Common myeloid progenitor, CD34-positive (primary cell): ENCODE data around the gene RMND5A.

ENCODE experiments used
- CTCF ChIA-PET: fragments of 350-600 bp; sonication (Branson Sonifier 250); formaldehyde crosslinking; loops from one replicate; lab custom pipeline; 2021; ENCODE audit warnings: antibody characterized with exemption; lab: Charles Lee
- POLR2A ChIA-PET: fragments of 350-600 bp; sonication (Branson Sonifier 250); formaldehyde crosslinking; loops from one replicate; lab custom pipeline; 2021; ENCODE audit warnings: antibody characterized with exemption; lab: Charles Lee
- DNase-seq, 3 donors: peaks; one replicate each; pipeline versions ENCODE4 v3.0.0 to v3.0.0-alpha.2; 2013
- H3K27ac ChIP-seq, 2 experiments: 1 replicate in 1 of 2; 2 replicates in 1 of 2; pipeline ENCODE4 v1.7.0; 2013; ENCODE audit warnings: inconsistent platforms in 2 of 2, low read length in 2 of 2, mild to moderate bottlenecking in 2 of 2, low read depth in 1 of 2, moderate library complexity in 1 of 2; ENCODE audit not compliant: severe bottlenecking in 2 of 2, insufficient read depth in 1 of 2, poor library complexity in 1 of 2
- H3K27me3 ChIP-seq, 5 experiments: replicated peaks in 2 of 5; 1 replicate in 3 of 5; 2 replicates in 2 of 5; pipeline versions ENCODE4 v1.6.1 to v1.7.0; 2013; ENCODE audit warnings: low read length in 4 of 5, mild to moderate bottlenecking in 2 of 5, moderate library complexity in 2 of 5, inconsistent platforms in 1 of 5; ENCODE audit not compliant: insufficient read depth in 5 of 5, control insufficient read depth in 4 of 5
- H3K36me3 ChIP-seq, 4 experiments: 1 replicate in 2 of 4; 2 replicates in 2 of 4; pipeline versions ENCODE4 v1.6.1 to v1.7.0; 2013; ENCODE audit warnings: low read length in 3 of 4, control low read depth in 1 of 4, mild to moderate bottlenecking in 1 of 4; ENCODE audit not compliant: control insufficient read depth in 4 of 4, insufficient read depth in 4 of 4
- H3K4me1 ChIP-seq, 4 experiments: 1 replicate in 3 of 4; 2 replicates in 1 of 4; pipeline versions ENCODE4 v1.6.1 to v1.7.1; 2013; ENCODE audit warnings: low read length in 3 of 4, mild to moderate bottlenecking in 3 of 4, control low read depth in 1 of 4, inconsistent platforms in 1 of 4, moderate library complexity in 1 of 4; ENCODE audit not compliant: control insufficient read depth in 4 of 4, insufficient read depth in 4 of 4; ENCODE audit errors: control extremely low read depth in 1 of 4
- H3K4me3 ChIP-seq, 7 experiments: 1 replicate in 4 of 7; 2 replicates in 3 of 7; pipeline versions ENCODE4 v1.5.1 to v1.7.0; 2013; ENCODE audit warnings: mild to moderate bottlenecking in 7 of 7, low read length in 6 of 7, moderate library complexity in 6 of 7, inconsistent platforms in 2 of 7, low read depth in 2 of 7, control low read depth in 1 of 7; ENCODE audit not compliant: insufficient read depth in 4 of 7, control insufficient read depth in 1 of 7; ENCODE audit errors: extremely low read depth in 1 of 7
- H3K9me3 ChIP-seq, 5 experiments: 1 replicate in 4 of 5; 2 replicates in 1 of 5; pipeline versions ENCODE4 v1.6.1 to v1.7.1; 2013; ENCODE audit warnings: low read length in 4 of 5, mild to moderate bottlenecking in 2 of 5, inconsistent platforms in 1 of 5, low read depth in 1 of 5, moderate library complexity in 1 of 5; ENCODE audit not compliant: control insufficient read depth in 4 of 5, insufficient read depth in 2 of 5; ENCODE audit errors: control extremely low read depth in 1 of 5
- WGBS: methylation state at CpG from one replicate; pipeline ENCODE4 v1.1.5; 2013; ENCODE audit not compliant: insufficient coverage; 5-methylcytosine and 5-hydroxymethylcytosine counted together

Gene RMND5A

DNA sequence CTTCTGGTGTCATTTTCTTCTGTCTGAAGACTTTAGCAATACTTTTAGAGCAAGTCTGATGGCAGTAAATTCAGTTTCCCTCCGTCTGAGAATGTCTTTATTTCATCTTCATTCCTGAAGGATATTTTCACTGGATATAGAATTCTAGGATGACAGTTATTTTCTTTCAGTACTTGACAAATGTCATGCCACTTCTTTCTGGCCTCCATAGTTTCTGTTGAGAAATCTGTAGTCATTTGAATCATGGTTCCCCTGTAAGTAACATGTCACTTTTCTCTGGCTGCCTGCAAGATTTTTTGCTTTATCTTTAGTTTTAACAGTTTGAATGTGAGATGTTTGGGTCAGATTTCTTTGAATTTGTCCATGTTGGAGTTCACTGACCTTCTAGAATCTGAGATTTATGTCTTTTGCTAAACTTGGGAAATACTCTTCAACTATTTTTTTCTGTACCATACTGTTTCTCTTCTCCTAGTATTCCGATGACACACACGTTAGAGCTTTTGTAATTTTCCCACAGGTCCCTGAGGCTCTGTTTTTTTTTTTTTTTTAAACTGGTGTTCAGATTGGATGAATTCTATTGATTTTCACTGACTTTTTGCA is 30.2 kb downstream of the RMND5A start:
- DNase-seq = peak; percentile 19 to 65 (median 50)
- Histone ChIP-seq H3K27me3 (no peaks in the 10 kb centered on the region), H3K27ac (no peak overlapping the region), H3K36me3 (peaks cover 48 to 87% (median 69%) of the 10 kb centered on the region in 4 experiments), H3K4me3 (no peak overlapping the region), H3K9me3 (peaks cover 5 to 49% (median 16%) of the 10 kb centered on the region in 5 experiments), H3K4me1 (no peaks in the 10 kb centered on the region)
- 100% methylated on average over 1 of the region's 3 CpGs for WGBS
- CTCF ChIA-PET = no interaction called here
- POLR2A ChIA-PET = no interaction called here

DNA sequence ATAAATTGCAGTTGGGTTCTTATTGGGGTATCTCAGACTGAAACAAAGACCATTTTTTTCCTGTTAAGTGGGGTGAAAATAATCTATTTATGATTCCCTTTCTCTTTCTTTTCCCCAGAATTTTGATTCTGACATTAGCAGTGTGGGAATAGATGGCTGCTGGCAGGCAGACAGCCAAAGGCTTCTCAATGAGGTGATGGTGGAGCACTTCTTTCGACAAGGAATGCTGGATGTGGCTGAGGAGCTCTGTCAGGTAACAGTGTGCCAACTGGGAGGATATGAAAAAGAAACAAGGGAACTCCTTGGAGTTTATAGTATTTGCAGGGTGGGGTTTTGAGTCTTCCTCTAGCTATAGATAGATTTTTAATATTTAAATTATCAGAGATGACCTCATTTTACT is 31.7 kb downstream of the RMND5A start:
- Histone ChIP-seq H3K4me1 (no peaks in the 10 kb centered on the region), H3K36me3 (peaks cover 41 to 91% (median 64%) of the 10 kb centered on the region in 4 experiments), H3K9me3 (peaks cover 5 to 45% (median 16%) of the 10 kb centered on the region in 5 experiments), H3K4me3 (no peak overlapping the region), H3K27me3 (no peaks in the 10 kb centered on the region), H3K27ac (no peak overlapping the region)
- ChIA-PET CTCF (no interaction called here), POLR2A (no interaction called here)
- WGBS = 88% methylated on average over 1 of the region's 1 CpG
- no peak for DNase-seq

DNA sequence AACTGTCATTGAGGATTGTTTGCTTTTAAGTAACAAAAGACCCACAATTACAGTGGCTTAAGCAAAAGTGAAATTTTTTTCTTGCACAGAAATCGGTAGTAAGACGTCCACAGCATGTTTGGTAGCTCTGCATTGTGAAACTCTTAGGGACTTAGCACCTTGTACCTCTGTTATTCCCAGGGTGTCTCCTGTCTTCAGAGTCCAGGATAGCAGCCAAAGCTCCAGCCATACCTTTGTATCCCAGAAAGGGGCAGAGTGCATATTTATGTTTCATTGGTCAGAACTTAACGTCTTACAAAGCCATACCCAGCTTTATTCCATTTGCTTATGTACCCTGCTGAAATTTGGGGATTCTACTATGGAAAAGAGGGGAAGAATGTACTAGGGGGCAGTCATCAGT is 32.8 kb downstream of the RMND5A start:
- CTCF ChIA-PET = interaction anchor here (1.3 to 3.2 kb wide), 2 partner anchors 11 to 234 kb away, joined by 4 to 18 read pairs; no protein-coding TSS in a partner anchor
- H3K27ac ChIP-seq = no peak overlapping the region
- H3K4me1 ChIP-seq = no peaks in the 10 kb centered on the region
- POLR2A ChIA-PET = no interaction called here
- no peak overlapping the region for H3K4me3 ChIP-seq
- no peak for DNase-seq
- peaks cover 33 to 80% (median 56%) of the 10 kb centered on the region in 4 experiments for H3K36me3 ChIP-seq
- H3K27me3 ChIP-seq = no peaks in the 10 kb centered on the region
- H3K9me3 ChIP-seq = peaks cover 5 to 34% (median 16%) of the 10 kb centered on the region in 5 experiments
- WGBS = 95% methylated on average over 2 of the region's 3 CpGs

DNA sequence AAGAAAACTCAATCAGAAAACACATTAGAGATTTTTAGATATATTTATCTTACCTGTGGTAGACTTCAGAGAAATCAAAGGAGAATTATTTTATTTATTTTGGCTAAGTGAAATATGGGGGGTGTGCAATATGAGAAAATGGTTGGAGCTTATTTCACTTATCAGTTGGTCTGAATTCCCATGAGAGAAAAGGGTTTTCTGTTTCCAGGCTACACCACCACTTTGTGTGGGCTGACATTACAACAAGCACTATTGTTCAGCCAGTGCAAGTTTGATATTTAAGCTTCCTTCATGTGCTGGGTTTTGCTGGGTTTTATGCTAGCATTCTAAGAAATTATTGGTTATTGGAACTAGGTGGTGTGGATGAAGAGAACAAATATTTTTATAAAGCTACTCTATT is 33.5 kb downstream of the RMND5A start:
- Histone ChIP-seq H3K36me3 (peaks cover 32 to 74% (median 54%) of the 10 kb centered on the region in 4 experiments), H3K27me3 (no peaks in the 10 kb centered on the region), H3K4me1 (no peaks in the 10 kb centered on the region), H3K4me3 (no peak overlapping the region), H3K27ac (no peak overlapping the region), H3K9me3 (peaks cover 5 to 30% (median 16%) of the 10 kb centered on the region in 5 experiments)
- no peak for DNase-seq
- POLR2A ChIA-PET = no interaction called here
- CTCF ChIA-PET = interaction anchor here (0.9 to 3.2 kb wide), 6 partner anchors 8 to 235 kb away, joined by 3 to 18 read pairs (median 4); partner anchors contain the start of gene CD8A

DNA sequence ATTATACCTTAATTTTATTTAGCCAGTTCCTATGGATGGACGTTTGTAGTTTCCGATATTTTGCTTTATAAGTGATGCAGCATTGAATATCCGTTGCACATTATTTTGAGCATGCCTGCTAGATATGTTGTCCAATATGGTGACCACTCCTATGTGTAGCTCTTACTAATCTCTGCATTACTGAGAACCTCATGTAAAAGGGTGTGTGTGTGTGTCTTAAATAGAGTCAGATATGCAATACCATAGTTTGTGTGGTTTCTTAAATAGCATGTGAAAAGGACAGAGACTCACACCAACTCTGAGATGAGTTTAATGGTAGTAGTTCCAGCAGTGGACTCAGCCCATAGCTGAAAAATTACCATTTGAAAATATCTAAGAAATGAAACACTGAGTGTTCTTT is 38.3 kb downstream of the RMND5A start:
- ChIA-PET CTCF (no interaction called here), POLR2A (no interaction called here)
- DNase-seq = no peak
- Histone ChIP-seq H3K9me3 (no peaks in the 10 kb centered on the region), H3K36me3 (peaks cover 12 to 41% (median 29%) of the 10 kb centered on the region in 4 experiments), H3K27ac (no peak overlapping the region), H3K27me3 (no peaks in the 10 kb centered on the region), H3K4me3 (no peak overlapping the region), H3K4me1 (no peaks in the 10 kb centered on the region)
- 100% methylated on average over 3 of the region's 3 CpGs for WGBS

DNA sequence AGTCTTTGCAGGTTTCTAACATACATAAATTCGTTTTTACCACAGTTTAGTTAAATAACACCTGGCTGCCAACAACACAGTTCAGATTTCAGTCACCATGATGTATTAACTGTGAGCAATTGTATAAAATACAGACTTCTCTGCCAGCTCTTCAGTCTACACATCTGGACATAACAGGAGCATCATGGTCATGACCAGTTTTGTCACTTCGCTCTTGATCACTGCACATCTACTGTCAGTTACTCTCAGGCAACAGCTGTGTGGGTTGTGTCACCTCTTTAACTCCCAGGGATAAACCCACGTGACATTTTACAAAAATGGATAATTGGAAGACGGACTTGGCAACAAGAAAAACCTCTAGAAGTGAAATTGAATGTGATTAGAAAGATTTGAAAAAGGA is 40.3 kb downstream of the RMND5A start:
- WGBS = 100% methylated on average over 2 of the region's 4 CpGs
- POLR2A ChIA-PET = no interaction called here
- Histone ChIP-seq H3K4me1 (no peaks in the 10 kb centered on the region), H3K27ac (no peak overlapping the region), H3K9me3 (no peaks in the 10 kb centered on the region), H3K4me3 (no peak overlapping the region), H3K36me3 (peaks cover 5 to 26% (median 17%) of the 10 kb centered on the region in 4 experiments), H3K27me3 (no peaks in the 10 kb centered on the region)
- DNase-seq = no peak
- CTCF ChIA-PET = interaction anchor here (0.9 to 2.1 kb wide), 2 partner anchors 12 to 47 kb away, joined by 3 to 5 read pairs; no protein-coding TSS in a partner anchor

DNA sequence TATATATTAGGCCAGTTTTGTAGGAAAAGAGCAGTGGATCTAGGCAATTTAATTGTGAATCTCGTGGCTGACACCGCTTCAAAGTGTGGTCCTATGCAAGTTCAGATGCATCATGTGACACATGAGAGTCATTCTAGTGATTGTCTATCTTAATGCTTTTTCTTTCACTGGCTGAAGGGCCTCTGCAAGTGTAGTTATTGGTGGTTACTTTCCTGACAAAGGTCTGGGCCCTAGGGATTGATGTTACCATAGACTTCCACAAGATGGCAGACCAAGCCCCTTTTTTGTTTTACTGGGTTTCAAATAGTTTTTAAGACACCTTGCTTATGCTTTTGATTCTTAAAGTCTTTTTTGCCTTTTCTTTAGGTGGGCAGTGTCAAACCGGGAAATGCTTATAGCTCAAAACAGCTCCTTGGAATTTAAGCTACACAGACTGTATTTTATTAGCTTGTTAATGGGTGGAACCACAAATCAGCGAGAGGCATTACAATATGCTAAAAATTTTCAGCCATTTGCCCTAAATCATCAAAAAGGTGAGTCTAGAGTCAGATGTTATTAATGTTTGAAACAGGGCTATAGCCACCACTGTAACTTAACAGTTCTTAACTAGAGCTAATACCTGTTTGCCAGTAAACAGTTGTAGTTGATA is 44.7 kb downstream of the RMND5A start:
- H3K27ac ChIP-seq = no peak overlapping the region
- peak; percentile 59 to 76 (median 73) for DNase-seq
- WGBS = 92% methylated on average over 2 of the region's 4 CpGs
- ChIA-PET POLR2A (no interaction called here), CTCF (interaction anchor here (0.8 to 3.7 kb wide), 9 partner anchors 10 to 246 kb away, joined by 3 to 18 read pairs (median 5); no protein-coding TSS in a partner anchor)
- no peak overlapping the region for H3K4me3 ChIP-seq
- H3K36me3 ChIP-seq = peaks cover 13 to 48% (median 30%) of the 10 kb centered on the region in 4 experiments
- H3K4me1 ChIP-seq = no peaks in the 10 kb centered on the region
- H3K27me3 ChIP-seq = no peaks in the 10 kb centered on the region
- H3K9me3 ChIP-seq = no peaks in the 10 kb centered on the region
